NCI-H2196 (cell line): ENCODE measurements around the gene SEC11C.
"Not testable (repeated sequence)": the region's sequence is repeated elsewhere in the genome, so short reads cannot be mapped to it uniquely, and the experiment has no call there.

Experiments
- DNase-seq: peaks from one replicate; lab custom pipeline; 2025; ENCODE audit not compliant: unreplicated experiment; lab: John Stamatoyannopoulos, UW

Gene SEC11C

DNA sequence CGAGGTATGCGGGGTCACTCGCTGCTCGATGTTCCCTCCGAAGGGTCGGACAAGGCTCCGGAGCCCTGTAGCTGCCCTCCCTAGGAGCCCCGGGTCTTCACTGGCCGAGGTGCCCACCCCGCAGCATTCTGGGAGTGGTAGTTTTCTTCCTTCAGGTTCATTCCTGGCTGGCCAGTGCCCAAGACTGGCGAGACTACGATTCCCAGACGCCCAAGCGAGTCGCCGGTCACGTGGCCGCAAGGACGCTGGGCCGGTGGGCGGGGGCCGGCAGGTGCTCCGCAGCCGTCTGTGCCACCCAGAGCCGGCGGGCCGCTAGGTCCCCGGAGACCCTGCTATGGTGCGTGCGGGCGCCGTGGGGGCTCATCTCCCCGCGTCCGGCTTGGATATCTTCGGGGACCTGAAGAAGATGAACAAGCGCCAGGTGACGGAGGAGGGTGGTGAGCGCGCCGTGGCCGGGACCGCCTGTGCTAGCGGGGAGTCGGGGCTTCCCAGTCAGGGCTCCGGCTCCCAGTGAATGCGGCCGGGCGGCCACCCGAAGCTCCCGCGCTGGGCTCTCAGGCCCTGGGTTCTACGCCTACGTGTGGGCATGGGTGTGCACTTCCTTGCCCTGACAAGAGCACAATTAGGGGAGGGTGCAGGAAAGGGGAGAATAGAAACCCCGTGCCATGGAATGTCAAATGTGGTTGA, at the start of gene SEC11C:
Gene SEC11C, plus strand, starts transcription at position 270 of the 687 bp plus-strand sequence. Its CDS starts 65 bp downstream, at position 335.
- DNase-seq, result peak; percentile 97

- no peak for DNase-seq
These were observed 48.6 kb upstream of the SEC11C start for GRCh38 chr18:59090966-59091603.

GRCh38 chr18:59093668-59094067, 46.0 kb upstream of the SEC11C start:
- no peak for DNase-seq

GRCh38 chr18:59094569-59094968, 45.1 kb upstream of the SEC11C start:
- no peak for DNase-seq

GRCh38 chr18:59096098-59096789, 43.4 kb upstream of the SEC11C start:
- DNase-seq, result peak; percentile 94

GRCh38 chr18:59101830-59102414, 37.8 kb upstream of the SEC11C start:
- DNase-seq, result no peak

DNA sequence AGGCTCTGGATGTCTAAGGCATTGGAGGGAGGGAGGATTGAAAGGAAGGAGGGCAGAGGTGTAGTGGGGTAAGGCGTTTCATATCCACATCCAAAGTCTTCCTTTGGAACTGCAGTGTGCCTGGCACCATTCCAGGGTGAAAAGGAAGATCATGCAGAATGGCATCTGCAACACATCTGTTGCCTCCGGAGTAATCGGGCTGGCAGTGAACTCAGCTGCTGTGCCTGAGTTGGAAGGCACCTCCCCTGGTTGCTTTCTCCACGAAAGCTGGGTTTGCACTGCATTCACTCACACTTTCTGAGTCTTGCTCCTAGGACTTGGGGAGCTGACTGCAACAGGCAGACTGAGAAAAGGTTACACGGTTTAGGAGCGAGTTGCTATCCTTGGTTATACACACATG, 30.3 kb upstream of the SEC11C start:
- DNase-seq, result no peak

DNA sequence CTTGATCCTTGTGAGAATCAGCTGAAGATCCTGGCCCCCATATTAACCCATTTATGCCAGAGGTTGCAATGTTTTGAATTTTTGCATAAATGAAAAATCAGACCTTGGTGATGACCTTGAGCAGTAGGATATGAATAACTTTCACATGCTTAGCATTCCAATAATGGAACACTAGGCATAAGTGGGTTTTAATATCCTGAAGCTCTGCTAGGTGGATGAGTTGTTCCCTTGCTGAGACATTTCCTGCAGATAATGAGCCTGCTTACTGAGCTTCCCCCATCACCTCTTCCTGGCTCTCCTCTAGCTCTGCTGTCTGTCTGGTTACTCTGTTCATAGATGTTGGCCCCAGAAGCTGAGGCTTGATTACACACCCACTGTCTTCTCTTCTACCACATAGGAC, 25.5 kb upstream of the SEC11C start:
- no peak for DNase-seq

GRCh38 chr18:59123588-59124369, 15.9 kb upstream of the SEC11C start:
- no peak for DNase-seq

- no peak for DNase-seq
These were observed 15.3 kb upstream of the SEC11C start for GRCh38 chr18:59124370-59124704.

GRCh38 chr18:59127047-59127446, 12.6 kb upstream of the SEC11C start:
- no peak for DNase-seq

DNA sequence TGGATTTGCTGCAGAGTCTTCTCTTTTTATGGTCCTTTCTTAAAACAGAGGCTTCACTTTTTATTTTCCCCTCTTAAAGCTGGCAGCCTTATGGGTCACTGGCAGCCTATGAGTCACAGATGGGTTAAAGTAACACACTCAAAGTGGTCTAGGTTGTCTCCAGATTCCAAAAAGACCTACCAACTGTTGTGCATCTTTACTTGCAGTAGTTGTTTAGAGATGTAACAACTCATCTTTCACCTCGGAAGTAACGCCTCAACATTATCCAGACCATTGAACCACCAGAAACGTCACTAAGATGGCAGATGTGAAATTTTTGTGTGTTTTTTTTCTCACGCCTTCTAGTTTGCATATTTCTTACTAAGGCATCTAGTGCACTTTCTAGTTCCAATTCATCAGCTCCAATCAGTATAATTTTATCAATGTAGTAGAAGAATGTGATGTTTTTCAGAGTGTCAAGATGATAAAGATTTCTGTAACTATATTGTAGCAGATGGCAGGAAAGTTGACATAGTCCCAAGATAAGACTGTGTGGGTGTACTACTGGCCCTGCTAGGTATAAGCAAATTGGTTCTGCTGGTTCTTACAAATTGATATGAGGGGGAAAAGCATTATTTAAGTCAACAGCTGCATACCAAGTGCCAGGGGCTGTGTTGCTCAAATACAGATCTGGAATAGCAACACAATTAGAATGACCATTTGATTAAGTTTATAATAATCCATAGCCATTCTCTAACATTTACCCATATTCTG, 9.6 kb upstream of the SEC11C start:
- no peak for DNase-seq

DNA sequence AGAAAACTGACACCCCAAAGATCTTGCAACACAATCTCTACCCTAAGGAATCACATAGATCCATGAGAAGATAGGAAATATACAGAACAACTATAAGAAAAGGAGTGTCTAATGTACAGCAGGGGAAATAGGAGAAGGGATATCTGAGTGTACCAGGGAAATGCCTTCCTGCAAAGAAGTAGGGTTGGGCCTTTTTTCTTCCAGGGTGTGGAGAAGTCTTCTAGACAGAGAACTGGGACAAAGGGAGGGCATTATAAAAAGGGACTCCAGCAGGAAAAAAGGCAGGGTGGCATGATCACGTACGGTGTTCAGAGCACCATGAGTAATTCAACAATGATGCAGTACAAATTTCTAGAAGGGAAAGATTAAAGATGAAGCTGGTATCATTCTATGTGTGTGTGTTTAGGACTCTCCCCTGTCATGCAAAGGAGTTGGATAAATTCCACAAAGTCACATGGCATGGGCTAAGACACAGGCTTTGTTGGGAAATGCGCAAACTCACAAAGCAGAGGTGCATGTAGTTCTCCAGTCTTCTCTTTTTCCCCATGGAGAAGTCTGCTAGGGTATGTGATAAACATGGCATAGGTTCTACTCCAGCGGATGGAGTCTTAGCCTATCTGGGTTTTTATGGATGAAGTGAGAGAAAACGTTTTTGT, 6.7 kb upstream of the SEC11C start:
- DNase-seq, result no peak

DNA sequence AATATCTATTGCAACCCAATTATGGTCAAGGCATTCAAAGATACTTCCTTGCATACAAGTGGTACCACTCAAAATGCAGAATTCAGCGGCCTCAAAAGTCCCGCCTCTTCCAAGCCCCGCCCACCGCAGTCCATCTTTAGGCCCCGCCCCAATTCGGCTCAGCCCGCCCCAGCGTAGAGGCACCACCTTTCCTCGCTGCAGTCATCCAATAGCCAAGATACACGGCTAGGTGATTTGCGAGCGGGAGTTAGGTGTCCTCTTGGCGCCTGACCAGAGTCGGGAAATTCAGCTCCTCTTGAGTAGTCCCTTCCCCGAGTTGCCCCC, 431 bp upstream of the SEC11C start:
- peak; percentile 93 for DNase-seq

- DNase-seq, result no peak
These were observed 710 bp downstream of the SEC11C start for GRCh38 chr18:59140302-59140885.

GRCh38 chr18:59141294-59142068, 1.8 kb downstream of the SEC11C start:
- DNase-seq, result peak; percentile 49

- no peak for DNase-seq
These were observed 2.6 kb downstream of the SEC11C start for GRCh38 chr18:59142274-59142673.

GRCh38 chr18:59142800-59143416, 3.2 kb downstream of the SEC11C start:
- DNase-seq, result not testable (repeated sequence)
